Renal pelvis (tissue), 4 donors: ENCODE measurements around the gene FBXW7. TPM values are rescaled to one million over a fixed set of nuclear protein-coding genes. Genes with fewer than 3 reads are reported as not detected.

ENCODE experiments used
- DNase-seq: peaks from one replicate; pipeline ENCODE4 v3.0.0-alpha.2; 2013
- polyA plus RNA-seq, 3 donors: library from polyadenylated mRNA; unstranded; fragments of 120-200 nt; gene quantifications; one replicate each; pipeline ENCODE4 v1.2.1, GENCODE V29; 2013; ENCODE audit not compliant: insufficient read length in 3 of 3

Gene FBXW7
- polyA plus RNA-seq, 3 donors: 24.8 to 32.5 (median 28.8) TPM

DNA sequence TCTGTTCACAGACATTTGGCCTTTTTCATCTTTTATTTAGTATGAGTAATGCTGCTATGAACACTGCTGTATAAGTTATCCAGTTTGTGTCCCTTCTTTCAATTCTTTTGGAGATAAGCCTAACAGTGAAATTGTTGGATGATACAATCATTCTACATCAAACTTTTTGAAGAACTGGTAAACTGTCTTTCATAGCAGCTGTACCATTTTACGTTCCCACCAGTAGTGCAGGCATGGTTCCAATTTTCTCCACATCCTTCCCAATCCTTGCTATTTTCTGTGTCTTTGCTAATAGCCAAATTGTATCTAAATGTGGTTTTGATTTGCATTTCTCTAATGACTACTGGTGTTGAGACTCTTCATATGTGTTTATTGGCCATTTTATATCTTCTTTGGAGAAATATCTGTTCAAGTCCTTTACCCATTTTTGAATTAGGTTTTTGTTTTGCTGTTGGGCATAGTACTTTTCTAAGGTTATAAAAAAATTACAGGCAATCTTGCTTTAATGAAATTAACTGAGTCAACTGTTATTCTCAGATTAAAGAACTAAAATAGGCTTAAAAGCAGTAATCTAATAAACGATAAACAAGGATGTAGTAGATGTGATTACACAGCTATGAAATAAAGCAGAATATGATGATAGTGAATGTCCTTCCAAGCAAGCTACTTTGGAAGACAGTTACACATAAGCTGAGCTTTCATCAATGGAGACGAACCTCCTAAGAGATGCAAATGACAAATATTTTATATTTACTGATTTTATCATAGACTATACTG lies 57.2 kb downstream of the FBXW7 start:
- no peak for DNase-seq

DNA sequence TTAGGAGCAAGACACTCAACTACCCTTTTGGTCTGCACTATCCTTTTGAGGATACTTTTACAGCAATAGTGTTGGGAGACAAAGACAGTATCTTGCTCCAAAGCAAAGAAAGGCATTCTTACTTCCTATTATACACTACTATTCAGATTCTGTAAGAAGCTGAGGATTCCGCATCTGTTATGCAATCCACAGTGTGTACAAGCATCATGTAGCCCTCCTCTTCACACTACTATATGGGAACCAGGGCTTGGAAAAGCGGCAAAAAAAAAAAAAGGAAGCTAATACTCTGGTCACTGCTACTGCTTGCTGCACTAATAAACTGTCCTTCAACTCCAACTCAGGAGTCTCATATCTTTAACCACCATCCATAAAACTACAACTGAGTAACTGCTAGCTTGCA lies 59.1 kb downstream of the FBXW7 start:
- DNase-seq: no peak

DNA sequence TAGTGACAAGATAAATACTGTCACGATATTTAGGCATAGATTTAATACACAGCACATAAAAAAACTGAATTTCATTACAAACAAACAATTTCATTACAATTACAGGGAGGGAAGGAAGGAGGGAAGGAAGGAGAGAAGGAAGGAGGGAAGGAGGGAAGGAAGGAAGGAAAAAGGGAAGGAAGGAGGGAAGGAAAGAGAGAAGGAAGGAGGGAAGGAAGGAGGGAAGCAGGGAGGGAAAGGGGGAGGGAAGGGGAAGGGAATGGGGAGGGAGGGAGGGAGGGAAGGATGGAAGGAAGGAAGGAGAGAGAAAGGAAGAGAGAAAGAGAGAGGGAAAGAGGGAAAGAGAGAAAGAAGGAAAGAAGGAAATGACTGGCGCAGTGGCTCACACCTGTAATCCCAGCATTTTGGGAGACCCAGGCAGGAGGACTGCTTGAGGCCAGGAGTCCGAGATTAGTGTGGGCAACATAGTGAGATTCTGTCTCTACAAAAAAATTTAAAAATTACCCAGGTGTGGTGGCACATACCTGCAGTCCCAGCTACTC lies 64.6 kb downstream of the FBXW7 start:
- DNase-seq: no peak

DNA sequence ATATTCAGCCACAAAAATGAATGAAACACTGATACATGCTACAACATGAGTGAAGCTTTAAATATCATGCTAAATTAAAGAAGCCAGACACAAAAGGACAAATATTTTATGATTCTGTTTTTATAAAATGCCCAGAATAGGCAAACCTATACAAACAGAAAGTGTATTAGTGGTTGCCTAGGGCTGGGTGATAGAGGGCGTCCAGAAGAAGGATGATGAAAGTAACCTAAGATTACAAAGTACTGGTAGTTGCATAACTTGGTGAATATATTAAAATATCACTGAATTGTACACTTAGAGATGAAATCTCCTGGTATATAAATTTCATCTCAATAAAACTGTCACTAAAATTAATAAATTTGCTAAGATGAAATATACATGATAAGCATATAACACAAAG lies 67.5 kb downstream of the FBXW7 start:
- DNase-seq: no peak

DNA sequence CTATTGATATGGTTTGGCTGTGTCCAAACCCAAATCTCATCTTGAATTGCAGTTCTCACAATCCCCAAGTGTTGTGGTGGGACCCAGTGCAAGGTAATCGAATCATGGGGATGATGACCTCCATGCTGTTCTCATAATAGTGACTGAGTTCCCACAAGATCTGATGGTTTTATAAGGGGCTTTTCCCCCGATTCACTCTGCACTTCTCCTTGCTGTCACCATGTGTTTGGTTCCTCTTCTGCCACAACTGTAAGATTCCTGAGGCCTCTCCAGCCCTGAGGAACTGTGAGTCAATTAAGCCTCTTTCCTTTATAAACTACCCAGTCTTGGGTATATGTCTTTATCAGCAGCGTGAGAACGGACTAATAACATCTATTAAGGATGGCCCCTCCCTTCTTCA lies 68.8 kb downstream of the FBXW7 start:
- no peak for DNase-seq

DNA sequence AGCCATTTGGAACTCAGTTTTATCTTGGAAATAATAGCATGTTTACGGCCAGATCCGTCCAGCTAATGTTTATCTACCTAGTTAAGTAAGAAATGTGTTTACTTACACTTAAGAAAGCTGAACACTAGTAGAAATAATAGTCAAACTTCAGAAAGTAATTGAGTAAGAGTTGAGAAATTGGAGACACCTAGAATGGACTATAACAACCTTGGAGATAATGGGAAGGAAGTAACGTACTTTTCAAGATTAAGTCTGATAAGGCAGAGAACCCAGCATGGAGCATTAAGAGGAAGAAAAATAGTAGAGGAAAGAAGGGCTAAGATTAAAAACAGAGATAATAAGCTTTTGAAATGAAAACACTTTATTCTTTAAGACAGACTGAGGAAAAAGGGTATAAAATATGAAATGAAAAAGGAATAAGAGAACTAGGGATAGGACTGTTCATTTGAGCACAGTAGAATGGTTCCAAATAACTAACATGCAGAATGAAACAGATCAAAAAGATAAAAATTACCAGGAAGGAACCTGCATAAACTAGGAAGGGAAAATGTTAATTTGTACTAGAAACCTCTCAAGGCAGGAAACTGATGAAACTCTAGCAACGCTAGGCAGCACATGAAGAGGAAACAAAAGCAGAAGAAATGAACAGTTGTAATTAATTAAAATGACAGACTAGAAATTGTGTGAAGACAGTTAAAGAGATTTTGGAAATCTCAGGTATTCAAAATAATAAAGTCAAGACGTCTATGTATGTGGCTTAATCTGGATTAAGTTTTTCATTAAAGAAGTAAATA lies 71.7 kb downstream of the FBXW7 start:
- DNase-seq: no peak

DNA sequence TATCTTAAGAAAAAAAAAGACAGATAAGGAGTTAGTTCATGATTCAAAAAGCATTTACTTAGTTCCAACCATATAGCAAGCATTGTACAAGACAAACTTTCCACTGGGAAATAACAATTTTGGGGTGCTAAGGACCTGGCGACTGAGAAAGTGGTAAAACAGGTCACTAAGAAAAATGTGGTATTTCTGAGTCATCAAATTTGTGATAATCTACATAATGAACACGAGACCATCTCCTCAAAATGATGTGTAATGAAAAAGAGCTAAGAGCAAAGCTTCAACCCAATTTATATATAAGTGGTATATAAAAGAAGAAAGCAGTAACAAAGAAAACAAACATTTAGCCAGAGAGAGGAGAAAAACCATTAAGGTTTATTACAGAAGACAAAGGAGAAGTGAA lies 72.3 kb downstream of the FBXW7 start:
- DNase-seq: no peak

DNA sequence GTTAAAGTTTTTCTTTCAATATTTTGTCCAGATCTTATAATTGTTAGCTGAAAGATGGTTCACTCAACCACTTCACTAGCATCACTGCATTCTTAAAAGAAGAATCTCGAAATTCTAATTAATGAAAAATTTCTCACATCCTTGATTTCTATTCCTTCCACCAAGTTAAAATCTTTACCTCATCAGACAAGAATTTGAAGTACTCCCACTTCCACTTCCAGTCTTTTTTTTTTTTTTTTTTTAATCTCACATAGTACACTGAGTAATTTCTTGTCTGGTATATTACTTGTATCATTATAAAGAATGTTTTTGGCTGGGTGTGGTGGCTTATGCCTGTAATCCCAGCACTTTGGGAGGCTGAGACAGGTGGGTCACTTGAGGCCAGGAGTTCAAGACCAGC lies 73.2 kb downstream of the FBXW7 start:
- no peak for DNase-seq

DNA sequence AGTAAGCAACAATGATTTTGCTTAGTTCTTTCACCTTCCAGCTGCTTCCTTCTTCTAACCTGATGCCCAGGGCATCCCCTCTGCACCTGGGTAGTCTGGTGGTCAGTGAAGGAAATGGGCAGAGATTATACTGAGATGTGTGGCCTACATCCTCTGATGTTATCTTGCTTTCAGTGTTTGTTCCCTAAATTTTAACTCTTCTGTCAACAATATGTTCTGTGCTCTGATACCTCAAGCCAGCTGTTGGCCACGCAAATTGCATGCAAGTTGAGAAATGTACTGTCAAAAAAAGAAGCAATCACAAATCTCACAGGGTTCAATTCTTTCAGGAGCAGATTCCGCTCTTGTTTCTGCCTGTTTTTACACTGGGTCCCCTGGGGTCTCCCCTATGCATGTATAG lies 73.8 kb downstream of the FBXW7 start:
- DNase-seq: no peak

DNA sequence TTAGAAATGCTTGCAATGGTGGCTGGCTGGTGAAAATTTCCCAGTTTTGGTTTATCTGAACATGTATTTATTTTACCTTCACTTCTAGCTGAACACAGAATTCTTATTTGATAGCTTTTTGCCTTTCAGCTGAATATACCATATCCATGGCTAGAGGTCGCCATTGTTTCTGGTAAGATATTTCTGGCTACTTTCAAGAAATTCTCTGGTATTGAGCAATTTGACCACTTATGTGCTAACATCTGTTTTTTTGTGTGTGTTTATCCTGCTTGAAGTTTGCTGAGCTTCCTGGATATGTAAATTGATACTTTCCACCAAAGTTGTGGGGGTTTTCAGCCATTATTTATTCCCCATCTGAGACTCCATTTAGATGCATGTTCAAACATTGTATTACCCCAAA lies 75.4 kb downstream of the FBXW7 start:
- no peak for DNase-seq

DNA sequence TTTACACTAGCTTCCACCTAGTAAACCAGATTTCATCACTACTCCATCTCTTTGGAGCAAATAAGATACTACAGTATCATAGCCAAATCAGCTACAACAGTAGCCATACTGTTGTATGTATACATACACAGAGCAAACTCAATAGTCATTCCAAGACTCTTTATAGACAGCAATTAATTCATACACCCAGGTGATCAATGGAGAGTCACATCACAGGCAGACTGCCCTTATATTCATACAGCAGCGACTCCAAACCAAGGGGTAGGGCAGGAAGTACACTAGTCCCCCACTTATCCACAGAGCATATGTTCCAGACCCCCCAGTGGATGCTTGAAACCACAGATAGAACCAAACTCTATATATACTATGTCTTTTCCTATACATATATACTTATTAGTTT lies 76.6 kb downstream of the FBXW7 start:
- no peak for DNase-seq

DNA sequence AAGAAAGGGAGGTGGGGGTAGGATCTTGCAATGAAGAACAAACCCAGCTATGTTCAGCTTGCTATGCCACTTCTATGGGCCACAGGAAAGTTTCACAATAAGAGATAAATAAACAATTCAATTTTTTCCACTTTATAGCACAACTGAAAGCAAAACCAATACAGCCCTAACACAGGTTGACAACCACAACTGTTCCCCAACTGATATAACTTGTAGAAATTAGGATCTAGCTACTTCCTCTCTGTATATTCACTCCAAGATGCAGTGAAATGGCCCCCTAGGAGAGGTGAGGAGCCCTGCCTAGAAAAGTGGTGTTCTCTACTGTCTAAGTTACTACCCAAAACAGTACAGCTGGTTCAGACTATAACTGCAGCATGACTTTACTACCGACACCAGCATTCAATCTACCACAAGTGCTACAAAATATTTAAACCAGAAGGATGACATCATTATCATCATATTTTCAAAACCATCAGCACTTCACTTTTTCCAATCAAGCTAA lies 77.0 kb downstream of the FBXW7 start:
- no peak for DNase-seq

DNA sequence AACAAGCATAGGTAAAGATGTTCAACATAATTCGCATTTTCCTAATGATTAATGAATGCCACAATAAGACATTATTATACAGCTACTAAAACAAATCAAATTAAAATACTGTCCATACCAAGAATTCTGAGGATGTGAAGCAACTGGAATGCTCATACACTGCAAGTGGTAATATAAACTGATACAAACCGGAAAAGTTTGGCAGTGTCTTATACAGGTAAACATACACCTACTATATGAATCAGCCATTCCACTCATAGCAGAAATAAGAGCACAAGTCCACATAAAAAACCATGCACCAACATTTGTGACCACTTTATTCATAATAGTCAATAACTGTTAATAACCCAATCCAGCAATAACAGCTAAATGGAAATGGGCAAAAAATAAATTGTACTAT lies 79.3 kb downstream of the FBXW7 start:
- no peak for DNase-seq

DNA sequence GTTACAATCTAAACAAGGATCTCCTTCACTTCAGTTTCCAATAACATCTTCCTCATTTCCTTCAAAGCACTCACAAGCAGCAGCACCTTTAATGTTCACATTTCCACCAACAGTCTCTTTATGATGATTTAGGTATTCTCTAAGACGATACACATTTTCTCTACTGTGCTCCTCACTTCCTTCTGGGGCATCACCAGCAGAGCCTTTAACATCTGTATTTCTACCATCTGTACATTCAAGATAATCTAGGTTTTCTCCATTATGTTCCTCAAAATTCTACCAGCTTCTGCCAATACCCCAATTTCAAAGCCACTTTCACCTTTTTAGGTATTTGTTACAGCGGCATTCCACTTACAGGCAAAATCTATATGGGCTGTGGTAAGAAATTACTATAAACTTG lies 80.6 kb downstream of the FBXW7 start:
- no peak for DNase-seq

DNA sequence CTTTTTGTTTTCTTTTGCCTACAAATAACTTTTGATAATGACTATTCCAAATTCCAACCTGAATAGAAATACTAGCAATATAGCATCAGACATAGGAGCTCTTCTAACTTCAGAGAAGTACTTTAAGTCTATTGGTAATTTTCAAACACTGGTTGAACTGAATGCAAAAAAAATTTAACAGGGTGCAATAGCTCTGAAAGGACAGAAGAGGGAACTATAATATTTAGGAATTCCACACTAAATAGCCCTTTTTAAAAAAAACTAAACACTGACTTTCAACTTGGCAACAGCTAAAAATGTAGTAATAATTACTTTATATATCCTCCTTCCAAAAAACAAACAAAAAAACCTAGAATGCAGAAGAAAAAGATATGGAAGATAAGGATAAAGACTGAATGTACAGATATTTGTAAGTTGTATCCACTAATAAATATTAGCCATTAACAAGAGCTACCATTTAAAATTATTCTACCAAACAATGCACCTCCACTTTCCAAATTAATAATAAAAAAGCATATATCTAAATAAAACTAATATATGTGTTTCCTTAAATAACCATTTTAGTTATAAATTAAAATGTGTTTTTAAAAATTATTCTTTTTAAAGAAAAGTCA lies 81.4 kb downstream of the FBXW7 start:
- DNase-seq: no peak

DNA sequence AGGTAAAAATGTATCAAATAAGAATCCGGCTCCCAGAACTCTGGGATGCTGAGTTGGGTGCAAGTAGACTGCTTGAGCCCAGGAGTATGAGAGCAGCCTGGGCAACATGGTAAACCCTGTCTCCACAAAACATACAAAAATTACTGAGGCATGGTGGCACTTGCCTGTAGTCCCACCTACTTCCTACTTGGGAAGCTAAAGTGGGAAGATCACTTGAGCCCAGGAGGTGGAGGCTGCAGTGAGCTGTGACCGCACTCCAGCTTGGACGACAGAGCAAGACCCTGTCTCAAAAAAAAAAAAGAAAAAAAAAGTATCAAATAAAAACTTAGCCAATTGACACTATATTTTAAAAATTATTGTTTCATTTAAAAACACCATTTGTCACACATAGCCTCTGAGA lies 84.4 kb downstream of the FBXW7 start:
- DNase-seq: no peak

DNA sequence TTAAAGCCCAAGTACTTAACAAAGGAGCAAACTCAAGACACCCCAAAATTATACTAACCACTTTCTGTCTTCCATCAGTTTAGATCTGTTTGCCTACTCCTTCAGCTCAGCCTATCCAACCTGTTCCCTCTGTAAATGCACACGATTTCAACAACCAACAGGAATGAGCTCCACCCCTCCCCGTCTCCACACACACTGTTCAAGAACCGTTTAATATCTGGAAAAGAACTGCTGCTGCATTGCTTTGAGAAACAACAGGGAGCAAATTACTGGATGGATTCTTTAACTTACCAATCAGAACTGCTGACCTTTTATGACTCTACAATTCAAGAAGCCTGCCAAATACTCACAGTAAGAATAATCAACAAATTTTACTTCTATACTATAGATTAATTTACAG lies 87.0 kb downstream of the FBXW7 start:
- DNase-seq: no peak

DNA sequence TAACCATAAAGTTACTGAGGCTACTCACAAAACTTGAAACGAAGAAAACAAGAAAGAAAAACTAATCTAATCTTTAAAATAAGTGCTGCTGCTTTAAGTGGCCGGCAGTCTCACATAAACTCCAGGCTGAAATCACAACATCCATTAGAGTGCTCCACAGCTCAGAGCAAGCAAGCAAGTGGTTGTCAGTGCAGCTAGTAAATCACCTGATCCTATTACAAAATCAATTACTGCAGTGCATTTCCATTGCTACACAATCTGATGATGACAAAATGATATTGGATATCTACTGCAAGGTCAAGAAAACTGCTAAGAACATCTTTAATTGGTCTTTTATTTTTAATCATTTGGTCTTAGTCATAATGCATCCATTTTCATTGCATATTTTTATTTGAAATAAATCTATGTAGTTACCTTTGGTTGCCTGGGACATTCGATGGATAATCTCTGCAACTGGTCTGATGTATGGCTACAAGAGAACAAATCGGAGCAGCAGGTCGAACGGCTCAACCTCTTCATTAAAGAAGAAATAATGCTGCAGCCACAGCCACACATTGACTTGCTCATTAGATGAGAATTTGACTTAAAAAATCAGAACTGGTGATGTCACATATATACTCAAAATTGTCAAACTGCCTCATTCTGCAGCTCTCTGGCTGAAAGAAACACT lies 87.7 kb downstream of the FBXW7 start:
- no peak for DNase-seq

DNA sequence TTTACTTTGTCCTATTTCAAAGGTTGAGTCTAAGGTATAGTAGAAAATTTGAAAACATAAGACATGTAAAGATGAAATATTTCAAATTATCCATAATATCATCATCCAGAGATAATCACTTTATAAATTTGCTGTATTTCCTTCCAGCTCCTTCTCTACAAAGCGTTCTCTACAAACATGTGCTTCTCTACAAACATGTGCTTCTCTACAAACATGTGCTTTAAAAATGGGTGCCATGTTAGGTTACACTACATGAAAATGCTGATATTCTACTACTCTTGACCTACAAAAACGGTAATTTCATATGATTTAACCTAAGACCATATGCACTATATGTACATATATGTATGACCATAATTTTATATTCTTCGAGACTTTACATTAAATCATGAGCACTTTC lies 92.0 kb downstream of the FBXW7 start:
- no peak for DNase-seq

DNA sequence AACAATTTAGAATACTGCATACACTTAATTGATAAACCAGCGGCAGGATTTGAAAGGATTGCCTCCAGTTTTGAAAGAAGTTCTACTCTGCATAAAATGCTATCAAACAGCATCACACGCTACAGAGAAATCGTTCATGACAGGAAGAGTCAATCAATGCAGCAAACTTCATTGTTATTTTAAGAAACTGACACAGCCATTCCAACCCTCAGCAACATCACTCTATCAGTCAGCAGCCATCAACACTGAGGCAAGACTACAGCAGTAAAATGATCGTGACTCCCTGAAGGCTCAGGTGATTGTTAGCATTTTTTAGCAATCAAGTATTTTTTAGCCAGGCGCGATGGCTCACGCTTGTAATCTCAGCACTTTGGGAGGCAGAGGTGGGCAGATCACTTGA lies 98.3 kb downstream of the FBXW7 start:
- DNase-seq: no peak

DNA sequence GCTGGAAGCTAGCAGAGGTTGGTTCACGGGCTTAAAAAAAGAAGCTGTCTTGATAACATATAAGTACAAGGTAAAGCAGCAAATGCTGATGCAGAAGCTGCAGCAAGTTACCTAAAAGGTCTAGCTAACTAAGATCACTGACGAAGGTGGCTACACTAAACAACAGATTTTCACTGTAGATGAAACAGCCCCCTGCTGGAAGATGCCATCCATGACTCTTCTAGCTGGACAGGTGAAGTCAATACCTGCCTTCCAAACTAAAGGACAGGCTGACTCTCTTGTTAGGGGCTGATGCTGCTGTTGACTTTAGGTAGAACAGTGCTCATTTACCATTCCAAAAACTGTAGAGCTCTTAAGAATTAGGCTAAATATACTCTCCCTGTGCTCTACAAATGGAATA lies 99.5 kb downstream of the FBXW7 start:
- DNase-seq: no peak

DNA sequence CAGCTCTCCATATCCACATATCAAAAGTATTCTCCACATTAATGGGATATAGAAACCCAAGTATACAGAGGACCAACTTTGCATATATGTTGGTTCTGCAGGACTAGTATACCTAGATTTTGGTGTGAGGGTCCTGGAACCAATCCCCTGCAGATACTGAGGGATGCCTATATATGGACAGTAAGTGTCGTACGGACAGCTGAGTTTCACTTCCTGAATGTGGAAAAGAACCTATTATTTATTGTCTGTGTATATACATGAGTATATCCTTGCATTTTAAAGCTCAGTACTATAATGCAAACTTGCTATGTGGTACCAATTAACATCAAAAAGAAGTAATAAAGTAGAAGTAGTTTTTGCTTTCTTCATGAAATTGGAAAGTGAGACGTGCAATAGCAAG lies 101.9 kb downstream of the FBXW7 start:
- DNase-seq: no peak
